Measurements from ENCODE around the gene JUNB. TPM values are rescaled to one million over a fixed set of nuclear protein-coding genes. Genes with fewer than 3 reads are reported as not detected.

JUNB gene
- total and polyA plus RNA-seq, 2 of the 8 experiments (the other 6 are each of a cell fraction or from before 2014, with no cell fraction given): 7.4 to 10.0 TPM

DNA sequence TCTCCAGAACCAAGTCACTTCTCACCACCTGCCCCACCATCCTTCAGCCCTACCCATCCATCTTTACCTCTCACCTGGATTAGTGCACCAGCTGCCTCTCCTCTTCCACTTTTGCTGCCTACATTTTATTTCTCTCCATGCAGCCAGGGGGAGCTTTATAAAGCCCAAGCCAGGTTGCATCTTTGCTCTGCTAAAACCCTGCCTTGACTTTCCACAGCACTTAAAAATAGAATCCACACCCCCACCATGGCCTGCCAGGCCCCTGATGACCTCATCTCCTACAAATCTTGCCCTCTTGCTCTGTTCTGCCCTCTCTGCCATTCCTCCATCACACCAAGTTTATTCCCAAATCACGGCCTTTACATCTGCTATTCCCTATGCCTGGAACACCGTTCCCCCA is 17.7 kb upstream of the JUNB start:
- H2AFZ ChIP-seq (ENCODE audit: low read length): no peak overlapping the region
- H3K4me2 ChIP-seq (ENCODE audit: insufficient read depth in 1 of 2, low read depth in 2 of 2, low read length in 2 of 2): no peak overlapping the region
- no peak overlapping the region for H2BK15ac ChIP-seq (ENCODE audit: low read length)
- no peak overlapping the region for H3K56ac ChIP-seq (replicated peaks; ENCODE audit: insufficient read length, low read depth, low read length)
- H3K79me2 ChIP-seq (ENCODE audit: control insufficient read depth in 1 of 2, insufficient read depth in 2 of 2, low read length in 2 of 2): no peaks in the 10 kb centered on the region
- no peak overlapping the region for H4K91ac ChIP-seq (replicated peaks; ENCODE audit: insufficient read length, low read length)
- no peak overlapping the region for H3K27ac ChIP-seq (ENCODE audit: low read depth, low read length)
- peaks cover 15% of the 10 kb centered on the region; the same call in 1 of the 2 replicates for H3K23me2 ChIP-seq (ENCODE audit: low read depth, low read length)
- no peak overlapping the region for H4K5ac ChIP-seq (ENCODE audit: insufficient read length, low read depth, low read length)
- no peak overlapping the region for H3K14ac ChIP-seq (ENCODE audit: insufficient read length)
- no peak overlapping the region for H3K4ac ChIP-seq (replicated peaks; ENCODE audit: insufficient read length, low read depth, low read length)
- peaks cover 0 to 12% (median 5%) of the 10 kb centered on the region in 4 experiments; a peak in 6 of 8 replicates for H3K36me3 ChIP-seq (ENCODE audit: control insufficient read depth in 2 of 4, insufficient read depth in 4 of 4, low read length in 3 of 4)
- H3K4me1 ChIP-seq (replicated peaks in 1 of 4; ENCODE audit: control insufficient read depth in 3 of 4, insufficient read depth in 4 of 4, low read length in 3 of 4): peaks cover 2 to 20% (median 11%) of the 10 kb centered on the region in 4 experiments
- no peaks in the 10 kb centered on the region for H3K9me3 ChIP-seq (ENCODE audit: insufficient read depth in 2 of 2, low read depth in 1 of 2, low read length in 1 of 2)
- CTCF ChIA-PET (ENCODE audit: partially characterized antibody): interaction anchor here (0.6 to 11.2 kb wide), 13 partner anchors 10 to 90 kb away, joined by 3 to 137 read pairs (median 5); partner anchors contain the start of genes JUNB, PRDX2 and THSD8
- no peak overlapping the region for H2AK5ac ChIP-seq (ENCODE audit: low read depth, low read length)
- no peak overlapping the region for H2BK20ac ChIP-seq (ENCODE audit: low read length)
- TF ChIP-seq KDM4A (IDR thresholded peaks at IDR 0.05; ENCODE audit: low read depth, low read length, severe bottlenecking): no peak
- TF ChIP-seq, protein P1, sequence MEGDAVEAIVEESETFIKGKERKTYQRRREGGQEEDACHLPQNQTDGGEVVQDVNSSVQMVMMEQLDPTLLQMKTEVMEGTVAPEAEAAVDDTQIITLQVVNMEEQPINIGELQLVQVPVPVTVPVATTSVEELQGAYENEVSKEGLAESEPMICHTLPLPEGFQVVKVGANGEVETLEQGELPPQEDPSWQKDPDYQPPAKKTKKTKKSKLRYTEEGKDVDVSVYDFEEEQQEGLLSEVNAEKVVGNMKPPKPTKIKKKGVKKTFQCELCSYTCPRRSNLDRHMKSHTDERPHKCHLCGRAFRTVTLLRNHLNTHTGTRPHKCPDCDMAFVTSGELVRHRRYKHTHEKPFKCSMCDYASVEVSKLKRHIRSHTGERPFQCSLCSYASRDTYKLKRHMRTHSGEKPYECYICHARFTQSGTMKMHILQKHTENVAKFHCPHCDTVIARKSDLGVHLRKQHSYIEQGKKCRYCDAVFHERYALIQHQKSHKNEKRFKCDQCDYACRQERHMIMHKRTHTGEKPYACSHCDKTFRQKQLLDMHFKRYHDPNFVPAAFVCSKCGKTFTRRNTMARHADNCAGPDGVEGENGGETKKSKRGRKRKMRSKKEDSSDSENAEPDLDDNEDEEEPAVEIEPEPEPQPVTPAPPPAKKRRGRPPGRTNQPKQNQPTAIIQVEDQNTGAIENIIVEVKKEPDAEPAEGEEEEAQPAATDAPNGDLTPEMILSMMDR (IDR thresholded peaks at IDR 0.05; ENCODE audit: control extremely low read depth in 1 of 3, insufficient read depth in 1 of 3, low read depth in 1 of 3, low read length in 3 of 3): peak in 2 of 3 experiments; percentile 15 to 33; a peak in 2 of 4 replicates
- POLR2A ChIA-PET (ENCODE audit: partially characterized antibody): interaction anchor here (0.9 to 16.6 kb wide), 8 partner anchors 9 to 77 kb away, joined by 3 to 317 read pairs (median 10); partner anchors contain the start of genes FBXW9, JUNB, PRDX2 and THSD8
- no peak overlapping the region for H3K4me3 ChIP-seq (ENCODE audit: extremely low read depth in 1 of 4, insufficient read depth in 2 of 4, low read depth in 3 of 4, low read length in 4 of 4)
- H3K9ac ChIP-seq (replicated peaks in 1 of 4; ENCODE audit: extremely low read depth in 1 of 4, low read depth in 3 of 4, low read length in 3 of 4): no peak overlapping the region
- H3K27me3 ChIP-seq (replicated peaks in 1 of 4; ENCODE audit: control insufficient read depth in 3 of 4, extremely low read depth in 1 of 4, insufficient read depth in 3 of 4, low read length in 3 of 4): no peaks in the 10 kb centered on the region
- FAIRE-seq (no peak), DNase-seq (ENCODE audit: low read depth in 1 of 2, low spot score in 2 of 2) (no peak)
- H3K23ac ChIP-seq (ENCODE audit: insufficient read length): no peak overlapping the region
- H2BK12ac ChIP-seq (ENCODE audit: low read depth, low read length): no peak overlapping the region
- H2BK5ac ChIP-seq (ENCODE audit: low read depth, low read length): no peak overlapping the region
- 96% methylated on average over 2 of the region's 2 CpGs; no CpG with 5 or more reads in 1 of the 2 experiments for WGBS, 2 experiments (ENCODE audit: extremely low coverage in 1 of 2, insufficient coverage in 1 of 2, insufficient read length in 1 of 2, insufficient replicate concordance in 2 of 2, low coverage in 1 of 2, low lambda C conversion rate in 2 of 2, missing lambda C conversion rate in 1 of 2)
- H3K18ac ChIP-seq (ENCODE audit: extremely low read depth, low read length): no peak overlapping the region
- no peak overlapping the region for H2BK120ac ChIP-seq (replicated peaks; ENCODE audit: low read depth, low read length)
- no peak overlapping the region for H4K8ac ChIP-seq (ENCODE audit: extremely low read depth, insufficient read depth, low read length)
- H3K79me1 ChIP-seq (ENCODE audit: low read depth, low read length): no peaks in the 10 kb centered on the region
- H4K20me1 ChIP-seq (replicated peaks in 1 of 2; ENCODE audit: control insufficient read depth in 1 of 2, insufficient read depth in 2 of 2, low read length in 2 of 2): peaks cover 0 to 3% of the 10 kb centered on the region in 2 experiments
